GM18870 (cell line): Measurements from ENCODE around the gene STAT6.
"Not testable (repeated sequence)": the region's sequence is repeated elsewhere in the genome, so short reads cannot be mapped to it uniquely, and the experiment has no call there.

ENCODE experiments used
- ATAC-seq: cut with Tn5 transposase; IDR thresholded peaks from one replicate; pipeline ENCODE4 v1.9.1; 2021; ENCODE audit warnings: moderate library complexity; ENCODE audit not compliant: unreplicated experiment

The STAT6 gene

DNA sequence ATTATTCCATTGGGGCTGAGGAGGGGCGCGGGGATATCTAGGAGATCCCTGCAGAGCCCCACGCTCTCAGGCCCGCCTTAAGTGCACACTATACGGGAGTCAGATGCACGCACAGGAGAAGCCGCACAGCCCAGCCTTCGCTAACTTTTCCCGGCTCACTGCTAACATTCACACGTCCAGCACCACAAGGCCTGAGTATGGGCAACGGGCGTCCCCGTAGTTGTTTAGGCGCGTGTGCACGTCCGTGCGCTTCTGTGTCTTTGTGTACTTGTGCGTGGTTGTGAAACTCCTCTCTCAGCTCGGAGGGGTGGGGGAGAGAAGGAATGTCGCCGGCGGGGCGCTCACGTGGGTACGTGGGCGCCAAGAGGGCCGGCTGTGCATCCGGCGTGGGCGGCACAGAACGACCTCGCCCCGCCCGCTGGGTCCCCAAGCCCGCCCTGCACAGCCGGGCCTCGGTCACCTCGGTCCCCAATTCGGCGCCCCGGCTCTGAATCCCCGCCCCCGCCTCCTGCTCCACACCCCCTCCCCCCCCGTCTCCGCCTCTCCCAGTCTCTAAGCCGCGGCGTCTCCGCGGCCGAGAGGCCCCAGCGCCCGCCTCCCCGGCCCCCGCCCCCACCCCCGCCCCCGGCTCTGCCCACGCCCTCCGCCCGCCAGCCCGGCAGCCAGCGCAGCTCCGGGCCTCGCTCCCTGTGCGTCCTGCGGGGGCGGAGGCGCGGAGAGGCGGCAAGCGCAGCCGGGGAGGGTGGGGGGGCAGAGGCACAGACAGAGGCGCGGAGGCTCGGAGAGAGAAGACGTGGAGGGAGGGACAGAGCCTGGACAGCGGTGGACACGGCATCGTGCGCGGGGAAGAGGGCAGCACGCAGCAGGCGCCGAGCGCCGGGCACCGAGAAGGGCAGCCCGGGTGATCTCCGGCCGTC, 22.6 kb downstream of the STAT6 start, which contains the start of gene NAB2:
NAB2 (plus strand) TSS at position 761 of the 917 bp plus-strand sequence. CDS start 158 bp downstream, outside the sequence.
- peak; percentile 31 for ATAC-seq

DNA sequence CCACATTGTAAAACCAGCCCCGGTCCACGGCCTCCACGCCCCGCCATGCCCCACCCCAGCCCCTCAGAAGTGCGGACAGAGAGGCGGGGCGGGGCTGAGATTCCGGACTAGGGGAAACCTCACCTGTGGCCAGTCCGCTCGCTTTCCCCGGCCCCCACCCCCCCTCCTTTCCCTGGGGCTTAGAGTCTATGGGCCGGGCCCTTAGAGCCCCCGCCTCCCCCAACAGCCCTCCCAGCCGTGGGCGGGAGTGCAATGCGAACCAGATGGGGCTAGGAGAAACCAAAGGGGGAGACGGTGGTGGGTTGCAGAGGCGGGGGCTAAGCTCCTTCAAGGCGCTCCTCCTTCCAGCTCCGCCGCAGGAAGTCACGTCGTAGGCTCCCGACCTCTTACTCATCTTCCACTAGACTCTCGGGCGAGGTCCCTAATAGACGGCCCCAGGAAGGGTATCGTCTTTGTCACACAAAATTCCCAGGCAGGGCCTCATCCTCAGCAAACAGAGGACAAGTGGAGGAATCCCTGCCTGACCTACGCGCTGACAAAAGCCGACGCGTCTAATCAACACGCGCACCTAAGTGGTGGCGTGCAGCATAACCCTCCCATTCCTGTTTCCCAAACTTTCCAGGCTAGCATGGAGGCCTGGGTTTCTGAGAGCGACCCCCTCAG, 23.3 kb downstream of the STAT6 start:
- peak; percentile 20 for ATAC-seq

DNA sequence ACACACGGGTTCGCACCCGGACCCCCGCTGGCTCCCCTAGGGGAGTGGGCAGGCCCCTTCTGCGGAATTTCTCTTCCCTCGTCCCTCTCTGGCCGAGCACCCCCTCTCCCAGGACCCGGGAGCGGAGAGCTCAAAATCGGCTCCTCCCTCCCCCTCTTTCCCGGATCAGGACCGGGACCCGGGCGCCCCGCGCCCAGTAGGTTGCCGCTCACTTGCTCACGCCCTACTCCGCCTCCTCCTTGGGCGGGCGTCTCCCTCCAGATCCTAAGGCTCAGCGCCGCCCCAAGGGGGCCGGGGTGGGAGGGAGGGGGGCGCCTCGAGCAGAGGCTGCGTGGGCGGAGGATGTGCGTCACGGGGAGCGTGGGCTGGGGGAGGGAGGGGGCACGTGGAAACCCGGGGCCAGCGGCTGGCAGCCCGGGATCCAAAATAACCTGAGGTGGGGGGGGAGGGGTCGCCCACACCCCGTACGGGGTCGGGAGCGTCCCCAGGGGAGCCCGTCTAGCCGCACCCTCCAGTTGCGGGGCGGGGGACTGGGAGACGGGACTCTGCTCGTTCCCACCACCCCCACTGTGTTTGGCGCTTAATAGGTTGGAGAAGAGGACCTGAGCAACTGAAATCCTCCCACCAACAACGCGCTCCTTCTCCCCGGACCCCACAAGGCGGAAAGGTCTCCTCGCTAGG, 24.0 kb downstream of the STAT6 start:
- ATAC-seq: no peak

DNA sequence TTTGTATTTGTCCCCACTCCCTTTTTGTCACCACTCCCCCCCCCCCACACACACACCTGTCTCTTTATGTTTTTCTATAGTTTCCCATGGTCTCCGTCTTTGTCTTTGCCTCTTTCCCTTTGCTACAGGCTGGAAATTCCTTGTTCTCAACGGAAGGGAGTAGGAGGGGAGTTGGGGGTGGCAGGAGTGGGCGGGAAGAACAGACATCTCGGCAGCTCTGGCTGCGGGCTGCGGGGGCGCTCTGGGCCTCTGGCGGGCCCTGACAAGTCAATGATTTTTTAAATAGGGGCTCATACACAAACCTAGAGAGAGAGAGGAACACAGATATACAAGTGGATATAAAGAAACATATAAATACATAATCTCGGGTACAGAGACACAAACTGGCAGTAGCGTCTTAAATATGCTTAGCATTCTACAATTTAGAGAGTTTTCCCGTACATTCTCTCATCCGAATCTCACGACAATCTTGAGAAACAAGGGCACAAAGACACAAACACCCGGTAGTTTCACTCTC, 24.6 kb downstream of the STAT6 start:
- no peak for ATAC-seq

DNA sequence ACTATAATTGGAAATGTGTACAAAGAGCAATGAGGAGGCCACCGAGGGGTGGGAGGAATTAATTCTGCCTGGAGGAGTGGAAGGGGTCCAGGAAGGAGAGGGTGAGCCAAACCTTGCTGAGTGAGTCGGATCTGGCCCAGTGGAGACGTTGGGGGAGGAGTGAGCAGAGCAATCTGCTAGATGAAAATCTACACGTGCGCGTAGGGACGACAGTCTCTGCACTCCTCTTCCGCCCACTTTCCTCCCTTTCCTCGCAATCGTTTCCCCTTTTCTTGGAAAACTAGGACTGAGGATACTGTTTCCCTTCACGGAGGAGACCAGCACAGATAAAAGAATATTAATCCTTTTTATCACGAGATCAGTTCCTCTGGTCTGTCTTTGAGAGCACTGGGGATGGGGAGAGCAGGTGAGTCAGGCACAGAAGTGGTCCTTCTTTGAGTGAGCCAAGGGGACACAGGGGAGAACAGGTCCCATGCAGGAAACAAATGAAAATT, 25.1 kb downstream of the STAT6 start:
- ATAC-seq: no peak

DNA sequence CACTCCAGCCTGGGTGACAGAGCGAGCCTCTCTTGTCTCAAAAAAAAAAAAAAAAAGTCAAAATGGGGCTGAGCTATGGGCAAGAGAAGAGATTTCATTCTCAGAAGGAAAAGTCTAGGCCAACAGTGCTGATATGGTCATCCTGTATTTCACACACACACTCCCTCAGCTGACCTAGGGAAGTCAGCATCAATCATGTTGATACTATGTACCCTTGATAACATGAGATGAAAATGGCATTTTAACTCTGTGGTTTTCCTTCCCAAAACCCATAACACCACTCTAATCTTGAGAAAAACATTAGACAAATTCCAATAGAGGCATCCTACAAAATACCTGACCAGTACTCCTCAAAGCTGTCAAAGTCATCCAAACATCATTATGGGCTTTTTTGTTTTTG, 30.3 kb downstream of the STAT6 start:
- ATAC-seq: no peak

DNA sequence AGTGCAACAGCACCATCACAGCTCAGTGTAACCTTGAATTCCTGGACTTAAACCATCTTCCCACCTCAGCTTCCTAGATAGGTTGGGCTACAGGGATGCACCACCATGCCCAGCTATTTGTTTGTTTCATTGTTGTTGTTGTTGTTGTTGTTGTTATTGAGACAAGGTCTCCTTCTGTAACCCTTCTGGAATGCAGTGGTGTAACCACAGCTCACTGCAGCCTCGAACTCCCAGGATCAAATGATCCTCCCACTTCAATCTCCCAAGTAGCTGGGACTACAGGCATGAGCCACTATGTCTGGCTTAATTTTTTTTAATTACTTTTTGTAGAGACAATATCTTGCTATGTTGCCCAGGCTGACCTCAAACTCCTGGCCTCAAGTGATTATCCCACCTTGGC, 31.3 kb downstream of the STAT6 start:
- ATAC-seq: no peak

DNA sequence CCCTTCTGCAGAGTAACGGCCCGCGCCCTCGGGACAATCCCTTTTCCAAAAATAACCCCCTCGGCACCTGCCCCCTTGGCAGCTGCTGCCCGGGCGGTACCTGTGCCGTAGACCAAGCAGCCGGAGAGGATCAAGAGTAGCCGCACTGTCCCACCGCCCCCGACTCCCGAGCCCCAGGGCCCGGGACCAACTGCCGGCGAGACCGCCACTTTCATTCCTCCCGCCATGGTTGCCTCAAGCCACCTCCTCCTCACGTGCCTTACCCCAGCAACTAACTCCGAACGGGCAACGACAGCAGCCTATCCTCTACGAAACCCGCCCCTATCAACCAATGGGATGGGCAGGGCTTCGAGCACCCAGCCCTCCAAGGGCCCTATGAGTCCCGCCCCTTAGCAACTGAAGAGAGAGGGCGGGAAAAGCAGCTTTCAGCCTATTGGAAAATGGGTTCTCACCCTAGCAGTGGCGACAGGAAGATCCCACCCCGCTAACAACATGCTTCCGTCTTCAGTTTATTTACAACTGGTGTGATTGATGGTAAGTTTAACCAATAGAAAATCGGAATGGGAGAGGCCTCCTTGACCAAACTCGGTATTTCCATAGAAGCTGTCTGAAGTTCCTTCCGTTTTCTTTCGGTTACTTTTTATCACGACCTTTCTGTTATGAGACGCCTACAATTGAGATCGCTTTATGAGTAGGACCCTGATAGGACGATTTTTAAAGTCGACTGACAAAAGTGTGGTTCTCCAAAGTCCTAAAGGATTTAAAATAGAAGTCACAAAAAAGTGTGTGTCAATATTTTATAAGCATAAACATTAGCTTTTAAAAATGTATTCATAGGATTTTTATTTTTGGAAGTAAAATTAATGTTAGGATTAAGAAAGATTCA, 32.4 kb downstream of the STAT6 start, which contains the start of gene NEMP1:
NEMP1 (minus strand) TSS at position 273 of the 886 bp plus-strand sequence; CDS start at position 227, 46 bp downstream.
- peak; percentile 94 for ATAC-seq

DNA sequence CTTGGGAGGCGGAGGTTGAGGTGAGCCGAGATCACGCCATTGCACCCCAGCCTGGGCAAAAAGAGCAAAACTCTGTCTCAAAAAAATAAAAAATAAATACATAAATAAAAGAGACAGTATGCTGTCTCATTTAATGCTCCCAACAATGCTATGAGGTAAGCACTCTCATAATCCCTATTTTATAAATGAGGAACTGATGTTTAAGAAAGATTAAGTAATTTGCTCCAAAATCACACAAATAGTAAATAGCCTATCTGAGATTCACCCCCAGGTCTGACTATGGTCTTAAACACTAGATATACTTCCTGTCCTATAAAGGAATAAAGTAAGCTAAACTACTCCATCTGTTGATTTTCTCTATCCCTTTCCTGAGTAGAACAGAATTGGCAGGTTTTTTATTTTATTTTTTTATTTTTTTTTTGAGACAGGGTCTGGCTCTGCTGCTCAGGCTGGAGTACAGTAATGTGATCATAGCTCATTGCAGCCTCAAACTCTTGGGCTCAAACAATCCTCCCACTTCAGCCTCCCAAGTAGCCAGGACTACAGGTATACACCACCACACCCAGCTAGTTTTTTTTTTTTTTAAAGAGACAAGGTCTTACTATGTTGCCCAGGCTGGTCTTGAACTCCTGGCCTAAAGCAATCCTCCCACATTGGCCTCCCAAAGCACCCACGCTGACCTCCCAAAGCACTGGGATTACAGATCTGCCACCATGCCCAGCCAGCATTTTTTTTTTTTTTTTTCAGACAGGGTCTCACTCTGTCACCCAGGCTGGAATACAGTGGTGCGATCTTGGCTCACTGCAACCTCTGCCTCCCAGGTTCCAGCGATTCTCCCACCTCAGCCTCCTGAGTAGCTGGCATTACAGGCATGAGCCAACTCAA, 37.4 kb downstream of the STAT6 start:
- ATAC-seq: not testable (repeated sequence)

DNA sequence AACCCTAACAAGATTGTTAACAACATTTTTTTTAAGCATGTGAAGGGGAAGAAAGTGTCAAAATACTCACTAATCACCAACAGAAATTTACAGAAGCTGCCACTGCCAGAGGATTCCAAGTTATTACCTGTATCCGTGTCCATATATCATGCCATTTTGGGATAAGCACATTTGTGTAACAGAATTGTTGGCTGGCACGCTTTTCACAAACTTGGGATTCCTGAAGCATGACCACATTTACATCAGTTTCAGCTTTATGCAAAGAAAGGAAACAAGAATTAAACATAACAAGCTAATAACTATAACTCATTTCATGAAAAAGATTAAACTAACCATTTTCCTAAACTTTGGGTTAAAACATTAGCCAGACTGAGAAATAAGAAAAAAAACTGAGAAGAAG, 38.5 kb downstream of the STAT6 start:
- no peak for ATAC-seq

DNA sequence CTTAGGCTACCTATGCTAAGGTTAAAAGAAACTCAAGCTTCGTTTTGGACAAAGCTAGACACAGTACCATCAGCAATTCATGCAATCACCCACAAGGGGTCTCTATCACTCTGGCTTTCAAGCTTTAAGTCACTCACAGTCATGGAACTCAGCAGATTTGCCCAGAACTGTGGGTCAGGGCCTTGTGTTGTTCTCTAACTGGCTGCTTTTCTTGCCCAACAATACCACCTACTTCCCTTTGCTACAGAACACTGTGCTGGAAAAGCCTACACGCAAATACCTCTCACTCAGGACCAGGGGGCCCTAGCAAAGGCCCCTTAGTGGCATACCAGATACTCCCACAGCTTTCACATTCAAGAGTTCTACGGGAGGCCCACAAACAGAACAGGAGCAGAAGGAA, 41.6 kb downstream of the STAT6 start:
- ATAC-seq: peak; percentile 74

DNA sequence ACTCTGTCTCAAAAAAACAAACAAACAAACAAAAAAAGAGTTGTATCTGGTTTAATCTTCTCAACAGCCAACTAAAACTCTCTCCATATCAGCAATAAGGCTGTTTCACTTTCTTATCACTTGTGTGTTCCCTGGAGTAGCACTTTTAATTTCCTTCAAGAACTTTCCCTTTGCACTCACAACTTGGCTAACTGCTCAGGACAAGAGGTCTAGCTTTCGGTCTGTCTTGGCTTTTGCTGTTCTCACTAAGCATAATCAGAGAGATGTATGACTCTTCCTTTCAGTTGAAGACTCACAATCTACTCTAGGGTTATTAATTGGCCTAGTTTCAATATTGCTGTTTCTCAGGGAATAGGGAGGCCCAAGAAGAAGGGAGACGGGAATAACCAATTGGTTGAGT, 44.9 kb downstream of the STAT6 start:
- no peak for ATAC-seq

DNA sequence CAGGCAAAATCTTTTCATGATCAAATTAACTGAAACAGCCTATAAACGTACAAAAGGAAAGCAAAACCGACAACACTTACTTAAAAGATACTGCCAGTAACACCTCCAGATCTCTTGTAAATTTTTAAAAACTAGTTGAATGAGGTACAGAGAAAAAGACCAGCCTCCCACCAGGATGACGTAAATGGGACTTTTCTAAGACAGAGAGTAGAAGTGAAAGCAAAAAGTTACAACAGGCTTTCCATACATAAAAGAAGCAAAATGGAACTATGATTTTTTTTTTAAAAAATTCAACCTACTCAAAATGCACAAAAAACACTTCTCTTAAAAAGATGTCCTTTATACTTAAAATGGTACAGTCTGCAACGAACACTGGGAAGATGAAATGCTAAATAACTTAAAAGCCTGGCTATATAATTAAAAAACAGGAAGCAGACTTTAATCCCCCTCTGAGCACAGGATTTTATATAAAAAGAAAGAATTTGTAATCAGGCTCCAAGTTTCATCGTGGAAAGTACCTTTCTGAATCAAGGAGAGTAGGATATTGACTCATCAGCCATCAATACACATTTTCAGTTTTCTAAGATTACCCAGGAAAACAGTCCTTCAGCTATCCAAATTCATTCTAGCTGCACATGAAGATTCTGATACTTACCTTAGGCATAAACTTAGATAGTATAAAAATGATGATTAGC, 47.0 kb downstream of the STAT6 start:
- ATAC-seq: peak; percentile 67

DNA sequence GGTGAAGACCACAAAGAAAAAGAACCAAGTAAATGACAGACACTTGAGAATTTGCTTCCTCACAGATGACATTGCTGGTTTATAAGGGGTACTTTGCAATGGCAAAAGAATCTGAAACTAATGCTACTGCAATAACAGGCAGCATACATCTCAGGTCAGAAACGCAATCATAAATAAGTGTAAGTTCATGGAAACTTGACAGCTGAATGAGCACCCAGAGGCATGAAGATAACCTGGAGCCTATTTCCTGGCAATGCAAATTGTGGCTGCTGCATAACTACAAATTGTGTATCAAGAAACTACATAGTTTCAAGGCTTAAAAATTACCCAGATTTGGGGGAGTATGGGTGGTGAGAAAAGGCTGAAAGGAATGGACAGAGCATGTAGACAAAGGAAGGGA, 52.7 kb downstream of the STAT6 start:
- ATAC-seq: peak; percentile 43

DNA sequence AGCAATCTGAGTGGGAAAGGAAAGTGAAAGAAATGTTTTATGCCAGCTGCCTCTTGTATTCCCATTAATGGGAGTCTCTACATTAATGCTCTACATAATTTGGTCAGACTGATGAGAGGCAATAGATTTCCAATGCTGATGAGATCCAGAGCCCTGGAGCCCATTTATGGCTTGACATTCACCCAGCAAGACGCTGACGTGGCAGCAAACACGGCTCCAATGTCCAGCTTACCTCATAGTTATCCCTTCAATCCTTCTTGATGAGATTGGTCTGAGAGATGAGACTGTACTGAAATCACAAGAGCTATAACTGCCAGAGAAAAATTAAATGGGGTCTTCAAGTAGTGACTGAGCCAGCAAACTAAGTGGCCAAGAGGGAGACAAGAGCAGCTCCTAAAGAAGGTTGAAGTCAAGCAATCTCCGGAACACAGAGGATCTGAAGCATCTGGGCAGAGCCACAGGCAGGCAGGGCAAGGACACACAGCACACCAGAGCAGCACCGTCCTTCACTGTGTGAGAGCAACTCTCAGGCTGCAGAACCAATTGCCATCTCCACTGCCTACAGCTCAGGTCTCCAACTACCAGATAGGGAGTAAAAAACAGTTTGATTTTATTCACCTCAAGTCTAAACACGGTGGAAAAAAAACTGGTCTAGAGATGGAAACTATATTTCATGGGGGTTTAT, 54.0 kb downstream of the STAT6 start:
- no peak for ATAC-seq

DNA sequence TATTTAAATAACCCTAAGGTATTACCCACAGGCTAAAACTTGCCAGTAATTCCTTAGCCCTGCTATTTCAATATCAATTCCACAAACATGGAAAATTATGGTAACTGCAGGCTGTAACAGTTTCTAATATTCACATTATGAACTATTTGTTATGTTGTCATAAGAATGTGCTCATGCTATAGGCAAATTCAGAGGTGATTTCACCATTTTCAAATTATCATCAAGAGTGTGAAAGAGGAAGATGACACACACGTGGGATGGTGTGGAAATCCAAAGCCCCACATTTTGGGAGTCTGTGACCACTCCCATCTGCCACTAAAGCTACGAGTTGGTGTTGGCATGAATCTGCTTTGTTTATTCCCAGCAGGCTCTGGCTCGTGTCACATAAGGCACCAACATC, 55.3 kb downstream of the STAT6 start:
- ATAC-seq: no peak

DNA sequence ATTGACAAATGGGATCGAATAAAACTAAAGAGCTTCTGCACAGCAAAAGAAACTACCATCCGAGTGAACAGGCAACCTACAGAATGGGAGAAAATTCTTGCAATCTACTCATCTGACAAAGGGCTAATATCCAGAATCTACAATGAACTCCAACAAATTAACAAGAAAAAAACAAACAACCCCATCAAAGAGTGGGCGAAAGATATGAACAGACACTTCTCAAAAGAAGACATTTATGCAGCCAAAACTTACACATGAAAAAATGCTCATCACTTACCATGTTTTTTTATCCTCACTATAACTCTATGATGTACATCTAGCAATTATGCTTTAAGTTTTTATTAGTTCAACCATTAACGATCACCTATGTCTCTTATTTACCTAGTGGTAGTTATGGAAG, 57.3 kb downstream of the STAT6 start:
- not testable (repeated sequence) for ATAC-seq

DNA sequence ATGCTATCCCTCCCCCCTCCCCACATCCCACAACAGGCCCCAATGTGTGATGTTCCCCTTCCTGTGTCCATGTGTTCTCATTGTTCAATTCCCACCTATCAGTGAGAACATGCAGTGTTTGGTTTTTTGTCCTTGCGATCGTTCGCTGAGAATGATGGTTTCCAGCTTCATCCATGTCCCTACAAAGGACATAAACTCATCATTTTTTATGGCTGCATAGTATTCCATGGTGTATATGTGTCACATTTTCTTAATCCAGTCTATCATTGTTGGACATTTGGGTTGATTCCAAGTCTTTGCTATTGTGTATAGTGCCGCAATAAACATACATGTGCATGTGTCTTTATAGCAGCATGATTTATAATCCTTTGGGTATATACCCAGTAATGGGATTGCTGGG, 58.0 kb downstream of the STAT6 start:
- not testable (repeated sequence) for ATAC-seq
